Testis (tissue), 2 donors: ENCODE data around the gene GPD2.

Source experiments
- POLR2A ChIP-seq: fragments of 450-650 bp; IDR thresholded peaks from one replicate; pipeline ENCODE4 v1.6.1; 2017; ENCODE audit warnings: antibody characterized with exemption, mild to moderate bottlenecking, moderate library complexity
- TF ChIP-seq, protein P1 (sequence below), 3 experiments: fragments of 450-650 bp in 2 of 3; fragments of 200-600 bp in 1 of 3; sonication (generic) in 1 of 3; IDR thresholded peaks; one replicate each; pipeline ENCODE4 v1.5.1; 2016 to 2019; ENCODE audit warnings: antibody characterized with exemption in 3 of 3, mild to moderate bottlenecking in 2 of 3, moderate library complexity in 1 of 3

DNA sequence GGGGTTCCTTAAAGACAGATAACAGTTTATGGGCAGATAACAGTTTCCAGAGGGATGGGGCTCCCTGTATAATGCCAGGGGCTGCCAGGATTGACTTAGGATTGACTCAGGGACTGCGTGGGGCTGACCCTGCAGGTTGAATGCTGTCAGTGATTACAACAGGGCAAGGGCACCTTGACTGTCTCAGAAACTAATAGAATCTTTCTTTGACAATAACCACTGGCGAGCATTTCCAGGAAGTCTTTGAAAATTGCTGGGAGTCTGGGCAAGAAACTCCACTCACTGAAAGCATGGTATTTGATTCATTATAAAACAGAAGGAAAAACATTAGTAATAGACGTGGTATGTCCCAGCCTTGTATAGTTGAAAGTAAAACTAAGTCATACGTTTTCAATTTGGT is 101.0 kb downstream of the GPD2 start:
- TF ChIP-seq, protein P1, sequence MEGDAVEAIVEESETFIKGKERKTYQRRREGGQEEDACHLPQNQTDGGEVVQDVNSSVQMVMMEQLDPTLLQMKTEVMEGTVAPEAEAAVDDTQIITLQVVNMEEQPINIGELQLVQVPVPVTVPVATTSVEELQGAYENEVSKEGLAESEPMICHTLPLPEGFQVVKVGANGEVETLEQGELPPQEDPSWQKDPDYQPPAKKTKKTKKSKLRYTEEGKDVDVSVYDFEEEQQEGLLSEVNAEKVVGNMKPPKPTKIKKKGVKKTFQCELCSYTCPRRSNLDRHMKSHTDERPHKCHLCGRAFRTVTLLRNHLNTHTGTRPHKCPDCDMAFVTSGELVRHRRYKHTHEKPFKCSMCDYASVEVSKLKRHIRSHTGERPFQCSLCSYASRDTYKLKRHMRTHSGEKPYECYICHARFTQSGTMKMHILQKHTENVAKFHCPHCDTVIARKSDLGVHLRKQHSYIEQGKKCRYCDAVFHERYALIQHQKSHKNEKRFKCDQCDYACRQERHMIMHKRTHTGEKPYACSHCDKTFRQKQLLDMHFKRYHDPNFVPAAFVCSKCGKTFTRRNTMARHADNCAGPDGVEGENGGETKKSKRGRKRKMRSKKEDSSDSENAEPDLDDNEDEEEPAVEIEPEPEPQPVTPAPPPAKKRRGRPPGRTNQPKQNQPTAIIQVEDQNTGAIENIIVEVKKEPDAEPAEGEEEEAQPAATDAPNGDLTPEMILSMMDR (IDR thresholded peaks at IDR 0.05) = no peak
- TF ChIP-seq POLR2A = no peak
